DMS 273 treated with DMSO at 0.1 percent for 48 hours (cell line): ENCODE results near the gene AHNAK.
A peak's percentile ranks its signal among the peaks of the same experiment; 100 is the strongest.
"Not testable (repeated sequence)": the region's sequence is repeated elsewhere in the genome, so short reads cannot be mapped to it uniquely, and the experiment has no call there.

Experiments
- DNase-seq: peaks from one replicate; lab custom pipeline; 2025; lab: John Stamatoyannopoulos, UW

Gene AHNAK

GRCh38 chr11:62553080-62553838 is 6.7 kb upstream of the AHNAK start:
- DNase-seq, result peak; percentile 12

- DNase-seq, result no peak
Measured at GRCh38 chr11:62552485-62553079, 6.0 kb upstream of the AHNAK start.

GRCh38 chr11:62550478-62550877 is 3.9 kb upstream of the AHNAK start:
- DNase-seq, result not testable (repeated sequence)

GRCh38 chr11:62548545-62549335 is 2.1 kb upstream of the AHNAK start:
- no peak for DNase-seq

- no peak for DNase-seq
Measured at GRCh38 chr11:62547691-62548281, 1.2 kb upstream of the AHNAK start.

GRCh38 chr11:62546929-62547625 is 471 bp upstream of the AHNAK start:
- DNase-seq, result no peak

- DNase-seq, result no peak
Measured at GRCh38 chr11:62545437-62546243, 966 bp downstream of the AHNAK start.

- no peak for DNase-seq
Measured at GRCh38 chr11:62544581-62545436, 1.8 kb downstream of the AHNAK start.

- DNase-seq, result no peak
Measured at GRCh38 chr11:62543680-62544444, 2.7 kb downstream of the AHNAK start.

- no peak for DNase-seq
Measured at GRCh38 chr11:62542750-62543567, 3.6 kb downstream of the AHNAK start.

- DNase-seq, result no peak
Measured at GRCh38 chr11:62542111-62542745, 4.4 kb downstream of the AHNAK start.

- DNase-seq, result no peak
Measured at GRCh38 chr11:62540804-62541701, 5.6 kb downstream of the AHNAK start.

GRCh38 chr11:62539238-62539925 is 7.2 kb downstream of the AHNAK start:
- no peak for DNase-seq

GRCh38 chr11:62538470-62539237 is 8.0 kb downstream of the AHNAK start:
- no peak for DNase-seq

GRCh38 chr11:62536301-62536957 is 10.2 kb downstream of the AHNAK start:
- no peak for DNase-seq
